ENCODE results near the gene EFHB.
"Not testable (repeated sequence)": the region's sequence is repeated elsewhere in the genome, so short reads cannot be mapped to it uniquely, and the experiment has no call there.

The EFHB gene, protein sequence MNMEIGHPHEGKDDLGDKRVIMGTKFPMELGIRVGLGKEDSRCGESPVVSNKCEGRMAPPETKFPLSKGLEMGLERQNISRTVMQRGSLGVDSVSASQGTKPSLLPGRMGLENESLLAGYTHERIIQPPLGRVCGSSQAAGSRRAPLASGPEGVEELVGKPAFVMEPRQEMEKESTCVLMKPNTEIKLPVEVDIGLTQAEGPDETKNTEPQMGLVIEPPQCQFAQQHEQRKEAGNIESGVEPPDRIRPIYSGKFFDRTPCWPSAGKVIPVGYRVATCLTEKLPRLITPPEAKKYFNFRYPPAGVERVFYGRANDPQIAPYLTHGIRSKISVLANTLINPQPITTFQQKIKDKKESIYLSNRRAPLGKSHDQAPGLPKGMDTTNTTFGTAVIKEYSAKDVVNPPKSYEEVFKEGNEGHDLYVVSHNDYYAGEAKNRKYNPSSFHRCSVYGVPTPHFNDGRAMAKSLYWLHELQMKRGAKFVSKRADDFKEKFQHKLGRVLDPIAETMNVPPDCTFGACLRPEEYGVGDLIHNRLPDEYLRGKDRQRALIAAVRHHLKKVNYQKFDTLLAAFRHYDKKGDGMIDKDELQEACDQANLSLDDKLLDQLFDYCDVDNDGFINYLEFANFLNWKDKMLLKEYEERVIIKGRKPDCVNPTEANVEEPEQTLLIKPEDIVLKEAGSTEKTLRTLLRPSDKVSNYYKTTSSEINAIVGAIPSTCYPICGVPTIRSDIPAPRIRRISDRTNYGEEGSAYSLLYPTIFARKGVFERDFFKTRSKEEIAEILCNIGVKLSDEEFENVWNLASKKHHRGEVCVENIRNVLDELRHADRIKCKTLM
- 0.07 to 3.6 (median 0.43) reads per million in 17 experiments for total RNA-seq

DNA sequence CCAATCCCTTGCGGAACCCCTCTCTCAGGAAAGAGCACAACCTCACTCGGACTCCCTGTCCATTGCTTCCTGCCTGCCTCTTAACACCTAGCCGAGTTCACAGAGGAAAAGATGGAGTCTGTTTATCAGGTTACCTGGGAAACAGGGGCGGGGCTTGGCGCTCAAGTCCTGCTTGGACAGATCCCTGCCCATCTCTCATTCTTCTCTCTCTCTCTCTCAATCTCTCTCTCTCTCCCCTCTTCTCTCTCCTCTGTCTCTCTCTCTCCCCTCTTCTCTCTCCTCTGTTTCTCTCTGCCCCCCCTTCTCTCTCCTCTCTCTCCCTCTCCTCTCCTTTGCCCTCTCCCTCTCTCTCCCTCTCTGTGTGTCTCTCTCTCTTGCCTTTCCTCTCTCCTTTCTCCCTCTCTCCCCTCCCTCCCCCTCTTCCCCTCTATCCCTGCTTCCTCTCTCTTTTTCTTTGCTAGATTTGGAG, at the start of gene EFHB:
TSS of gene EFHB (minus strand) at position 120 of the 469 bp plus-strand sequence. CDS start 199 bp downstream, outside the sequence.
- DNase-seq: peak in 1 of 4 experiments; percentile 30

DNA sequence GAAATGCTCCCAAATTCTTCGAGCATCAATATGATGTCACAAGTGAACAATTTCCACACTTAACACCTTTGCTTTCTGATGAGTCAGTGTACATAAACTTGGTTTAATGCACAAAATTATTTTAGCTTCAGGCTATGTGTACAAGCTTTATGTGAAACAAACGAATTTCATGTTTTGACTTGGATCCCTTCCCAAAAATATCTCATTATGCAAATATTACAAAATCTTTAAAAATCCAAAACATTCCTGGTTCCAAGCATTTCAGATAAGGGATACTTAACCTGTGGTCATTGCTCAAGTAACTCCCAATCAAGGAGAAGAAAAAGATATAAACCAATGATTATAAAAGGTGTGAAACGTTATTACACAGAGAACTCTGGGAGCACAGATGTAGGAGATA, 38.0 kb upstream of the EFHB start:
- no peak for DNase-seq

GRCh38 chr3:19970327-19970726, 36.3 kb upstream of the EFHB start:
- DNase-seq: no peak

DNA sequence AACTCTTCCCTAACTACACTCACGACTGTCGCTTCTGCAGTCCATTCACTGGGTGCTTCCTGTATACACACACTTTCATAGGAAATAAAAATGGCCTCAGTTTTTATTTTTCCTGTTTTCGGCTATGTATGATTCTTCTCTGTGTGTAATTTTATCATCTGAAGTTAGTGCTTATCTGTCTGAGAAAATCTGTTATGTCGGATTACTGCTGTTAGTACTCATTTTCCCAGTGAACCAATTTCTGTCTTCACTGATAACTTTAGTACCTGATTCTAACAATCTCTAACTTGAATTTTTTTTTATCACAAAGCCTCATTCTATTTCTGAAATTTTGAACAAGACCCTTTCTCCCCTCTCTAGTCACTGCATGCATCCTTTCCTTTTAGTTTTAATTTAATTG, 33.8 kb upstream of the EFHB start:
- no peak for DNase-seq

GRCh38 chr3:19967208-19967607, 33.2 kb upstream of the EFHB start:
- DNase-seq: no peak

DNA sequence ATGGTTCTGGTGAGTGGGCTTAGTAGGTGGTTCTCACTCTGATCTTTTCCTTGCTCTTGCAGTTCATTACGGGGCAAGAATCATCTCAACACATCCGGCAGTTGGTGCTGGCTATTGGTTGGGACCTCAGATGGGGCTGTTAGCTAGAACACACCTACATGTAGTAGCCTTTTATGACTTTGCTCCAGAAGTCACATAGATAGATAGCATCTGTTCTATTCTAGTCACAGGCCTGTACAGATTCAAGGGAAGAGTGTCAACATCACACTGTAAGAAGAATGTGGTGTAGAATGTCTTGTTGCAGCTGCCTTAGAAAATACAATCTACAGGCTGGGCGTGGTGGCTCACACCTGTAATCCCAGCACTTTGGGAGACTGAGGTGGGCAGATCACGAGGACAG, 27.9 kb upstream of the EFHB start:
- DNase-seq: no peak

GRCh38 chr3:19960696-19961095, 26.7 kb upstream of the EFHB start:
- no peak for DNase-seq

- DNase-seq: no peak
Observed at GRCh38 chr3:19959505-19959904, 25.5 kb upstream of the EFHB start.

- DNase-seq: not testable (repeated sequence)
Observed at GRCh38 chr3:19957354-19957753, 23.3 kb upstream of the EFHB start.

DNA sequence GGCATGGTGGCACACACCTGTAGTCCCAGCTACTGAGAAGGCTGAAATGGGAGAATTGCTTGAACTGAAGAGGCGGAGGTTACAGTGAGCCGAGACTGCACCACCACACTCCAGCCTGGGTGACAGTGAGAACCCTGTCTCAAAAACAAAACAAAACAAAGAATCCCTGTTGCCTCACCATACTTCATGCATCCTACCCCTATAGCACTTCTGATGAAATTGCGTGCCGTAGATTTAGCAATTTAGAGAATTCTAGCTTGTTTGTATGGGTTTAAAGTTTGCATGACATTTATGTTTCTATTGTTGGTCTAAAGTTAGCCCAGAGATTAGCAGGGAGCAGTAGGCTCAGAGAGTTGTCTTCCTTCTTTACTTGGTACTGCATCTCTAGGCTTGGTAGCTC, 20.7 kb upstream of the EFHB start:
- no peak for DNase-seq

GRCh38 chr3:19950316-19950715, 16.3 kb upstream of the EFHB start:
- no peak for DNase-seq

DNA sequence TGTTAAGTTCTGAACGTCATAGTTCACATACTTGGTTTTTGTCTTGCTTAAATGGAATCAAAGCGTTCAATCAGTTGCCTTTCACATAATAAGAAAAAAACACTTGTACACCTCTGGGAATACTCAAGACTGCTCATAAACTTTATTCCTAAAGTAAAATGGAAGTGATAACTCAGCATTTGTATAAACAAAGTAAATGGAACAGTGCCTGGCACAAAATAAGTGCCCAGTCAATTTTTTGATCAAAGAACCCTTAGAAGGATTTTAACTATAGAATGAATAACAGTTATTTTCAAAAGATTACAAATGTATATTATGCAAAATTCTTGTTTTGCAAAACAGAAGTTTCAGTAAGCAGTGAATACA, 14.2 kb upstream of the EFHB start:
- no peak for DNase-seq

GRCh38 chr3:19947549-19948225, 13.7 kb upstream of the EFHB start:
- DNase-seq: peak; percentile 48 to 69 (median 64)

DNA sequence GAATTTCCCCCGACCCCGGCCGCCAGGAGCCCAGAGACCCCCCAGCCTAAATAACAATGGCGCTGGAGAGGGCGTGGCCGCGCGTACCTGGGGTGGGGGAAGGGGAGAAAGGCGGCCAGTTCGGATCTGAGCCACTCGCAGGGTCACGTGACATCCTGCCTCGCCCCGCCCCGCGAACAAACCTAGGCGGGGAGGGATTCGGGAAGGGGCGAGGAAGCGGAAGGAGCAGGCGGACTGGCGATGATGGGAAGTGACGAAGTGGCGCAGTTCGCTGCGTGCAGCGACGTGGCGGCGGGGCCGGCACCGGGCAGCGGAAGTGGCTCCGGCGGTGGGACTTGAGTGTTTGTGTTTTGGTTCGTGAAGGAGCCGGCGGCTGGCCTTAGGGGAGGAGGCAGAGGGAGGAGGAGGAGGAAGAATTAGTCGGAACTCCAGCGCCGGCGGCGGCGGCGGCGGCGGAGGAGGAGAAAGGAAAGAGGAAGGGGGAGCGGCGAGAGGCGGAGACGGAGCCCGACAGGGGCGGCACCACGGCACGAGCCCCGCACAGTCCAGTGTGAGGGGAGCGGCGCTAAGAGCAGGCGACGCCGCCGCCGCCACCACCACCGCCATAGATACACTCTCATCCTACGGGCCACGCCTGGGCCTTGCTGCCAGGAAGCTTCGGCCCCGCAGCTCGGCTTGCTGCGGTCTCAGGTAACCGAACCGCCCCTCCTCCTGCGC, 13.0 kb upstream of the EFHB start, which contains the start of gene RAB5A:
TSS of gene RAB5A (plus strand) at position 266 of the 717 bp plus-strand sequence. CDS start 3,802 bp downstream, outside the sequence.
- DNase-seq: peak; percentile 98 to 99 (median 99)

- peak in 3 of 4 experiments; percentile 4 to 63 (median 15) for DNase-seq
Observed at GRCh38 chr3:19945969-19946831, 12.2 kb upstream of the EFHB start.

- DNase-seq: no peak
Observed at GRCh38 chr3:19945534-19945933, 11.5 kb upstream of the EFHB start.

GRCh38 chr3:19940643-19941042, 6.6 kb upstream of the EFHB start:
- no peak for DNase-seq

DNA sequence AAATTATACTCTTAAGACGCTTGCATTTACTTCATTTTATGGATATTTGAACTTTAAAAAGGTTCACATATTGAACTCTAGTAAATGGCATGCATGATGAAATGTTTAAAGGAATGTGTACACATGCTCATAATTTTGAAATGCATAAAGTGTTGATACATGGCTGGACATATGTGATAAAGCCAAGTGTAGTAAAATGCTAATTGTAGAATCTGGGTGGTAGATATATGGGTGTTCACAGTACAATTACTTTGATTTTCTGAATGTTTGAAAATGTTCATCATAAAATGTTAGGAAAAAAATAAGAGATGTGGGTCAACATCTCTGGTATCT, 4.2 kb upstream of the EFHB start:
- DNase-seq: no peak

DNA sequence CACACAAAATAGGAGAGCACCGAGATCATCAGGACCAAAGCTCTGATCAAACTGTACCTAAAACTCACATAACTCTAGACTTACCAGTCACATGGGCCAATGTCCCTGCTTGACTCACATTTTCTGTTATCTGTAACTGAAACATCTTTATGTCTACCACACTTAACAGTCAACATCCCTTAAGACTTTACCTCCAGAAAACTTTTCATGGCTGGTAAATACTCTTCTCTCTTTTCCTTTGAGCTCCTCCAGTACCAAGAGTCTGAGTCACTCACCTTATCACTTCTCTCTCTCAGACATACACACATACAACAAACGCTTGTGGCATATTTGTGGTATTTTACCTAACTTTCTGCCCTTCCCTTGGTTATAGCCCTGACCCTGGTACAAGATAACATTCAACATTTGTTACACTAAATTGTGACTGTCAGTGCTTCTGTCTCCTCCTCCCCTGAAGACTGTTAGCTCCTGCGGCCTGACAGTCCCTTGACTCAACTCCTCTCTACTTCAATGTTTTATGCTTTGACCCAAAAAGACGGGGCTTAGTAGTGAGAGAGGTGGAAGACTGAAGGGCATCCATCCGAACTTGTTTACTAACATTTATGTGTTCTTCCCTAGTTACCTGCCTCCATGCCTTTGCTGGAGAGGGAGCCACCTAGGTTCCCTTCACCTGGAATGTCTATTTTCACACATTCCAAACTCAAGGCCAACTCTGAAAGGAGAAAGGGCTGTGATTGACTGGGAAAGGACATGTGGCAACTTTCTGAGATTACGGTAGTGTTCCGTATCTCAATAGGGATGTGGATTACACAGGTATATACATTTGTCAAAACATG, 3.7 kb upstream of the EFHB start:
- DNase-seq: no peak

- no peak for DNase-seq
Observed at GRCh38 chr3:19932422-19932821, 1.6 kb downstream of the EFHB start.

All from suppressor macrophage (primary cell).